ENCODE data around the gene B3GLCT. TPM values are rescaled to one million over a fixed set of nuclear protein-coding genes. Genes with fewer than 3 reads are reported as not detected.
"Not testable (repeated sequence)": the region's sequence is repeated elsewhere in the genome, so short reads cannot be mapped to it uniquely, and the experiment has no call there.

The B3GLCT gene
- total and polyA plus RNA-seq, 10 donors: 2.0 to 9.2 (median 5.5) TPM

- H3K27ac ChIP-seq: no peak overlapping the region
- no peak for TF ChIP-seq POLR2AphosphoS5 (IDR thresholded peaks at IDR 0.05)
- TF ChIP-seq POLR2A (IDR thresholded peaks at IDR 0.05): no peak
- no peak for TF ChIP-seq CTCF (IDR thresholded peaks at IDR 0.05 in 8 of 11, conservative IDR thresholded peaks at IDR 0.05 in 3 of 11)
- WGBS, 5 donors: 91 to 98% (median 94%) methylated on average over 4 of the region's 4 CpGs
- no peak overlapping the region for H3K4me3 ChIP-seq
- H3K9me3 ChIP-seq: peaks cover 0 to 5% (median 0%) of the 10 kb centered on the region in 8 donors
- intact Hi-C loops (cut with DNase I; ENCODE audit: low total_unique reads): no loop called here
- no peak for DNase-seq
- peaks cover 0 to 34% (median 5%) of the 10 kb centered on the region in 6 donors for H3K36me3 ChIP-seq
- no peaks in the 10 kb centered on the region for H3K4me1 ChIP-seq
- no peaks in the 10 kb centered on the region for H3K27me3 ChIP-seq (replicated peaks in 1 of 7)
These were observed 131.3 kb downstream of the B3GLCT start for GRCh38 chr13:31331068-31331467.

GRCh38 chr13:31334547-31334946 lies 134.8 kb downstream of the B3GLCT start:
- Histone ChIP-seq H3K27ac (no peak overlapping the region), H3K4me1 (no peaks in the 10 kb centered on the region), H3K9me3 (peaks cover 0 to 27% (median 5%) of the 10 kb centered on the region in 8 donors), H3K36me3 (peaks cover 0 to 17% (median 1%) of the 10 kb centered on the region in 6 donors), H3K27me3 (replicated peaks in 1 of 7) (no peaks in the 10 kb centered on the region), H3K4me3 (no peak overlapping the region)
- DNase-seq: no peak
- intact Hi-C loops (cut with DNase I; ENCODE audit: low total_unique reads): no loop called here
- TF ChIP-seq CTCF (IDR thresholded peaks at IDR 0.05 in 8 of 11, conservative IDR thresholded peaks at IDR 0.05 in 3 of 11): no peak
- no peak for TF ChIP-seq POLR2A (IDR thresholded peaks at IDR 0.05)
- no peak for TF ChIP-seq POLR2AphosphoS5 (IDR thresholded peaks at IDR 0.05)
- WGBS, 5 donors: 86 to 97% (median 90%) methylated on average over 1 of the region's 1 CpG

DNA sequence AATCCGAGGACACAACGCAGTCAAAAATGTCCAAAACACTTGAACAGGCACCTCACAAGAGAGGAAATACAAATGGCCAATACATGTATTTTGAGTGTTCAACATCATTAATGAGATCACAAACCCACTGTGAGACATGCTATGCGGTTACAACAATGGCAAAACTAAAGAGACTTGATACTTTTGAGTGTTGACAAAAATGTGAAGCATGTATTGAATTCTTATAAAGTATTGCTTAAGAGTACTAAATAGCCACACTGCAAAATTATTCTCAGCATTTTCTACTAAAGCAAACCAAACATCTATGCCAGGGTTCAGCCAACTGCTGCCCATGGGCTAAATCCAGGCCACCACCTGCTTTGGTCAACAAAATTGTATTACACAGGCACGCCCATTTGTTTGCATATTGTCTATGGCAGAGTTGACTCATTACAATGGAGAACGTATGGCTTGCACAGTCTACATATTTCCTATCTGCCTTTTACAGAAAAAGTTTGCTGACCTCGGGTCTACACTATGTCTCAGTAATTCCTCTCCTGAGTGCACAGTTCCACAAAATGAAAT lies 135.3 kb downstream of the B3GLCT start:
- no peaks in the 10 kb centered on the region for H3K4me1 ChIP-seq
- WGBS, 5 donors: 87 to 91% (median 88%) methylated on average over 6 of the region's 6 CpGs
- DNase-seq: no peak
- H3K27me3 ChIP-seq (replicated peaks in 1 of 7): no peaks in the 10 kb centered on the region
- H3K27ac ChIP-seq: no peak overlapping the region
- H3K9me3 ChIP-seq: peaks cover 0 to 32% (median 8%) of the 10 kb centered on the region in 8 donors
- TF ChIP-seq CTCF (IDR thresholded peaks at IDR 0.05 in 8 of 11, conservative IDR thresholded peaks at IDR 0.05 in 3 of 11): no peak
- no peak for TF ChIP-seq POLR2A (IDR thresholded peaks at IDR 0.05)
- no peak for TF ChIP-seq POLR2AphosphoS5 (IDR thresholded peaks at IDR 0.05)
- H3K4me3 ChIP-seq: no peak overlapping the region
- H3K36me3 ChIP-seq: peaks cover 0 to 11% (median 0%) of the 10 kb centered on the region in 6 donors
- intact Hi-C loops (cut with DNase I; ENCODE audit: low total_unique reads): no loop called here

GRCh38 chr13:31339616-31340015 lies 139.8 kb downstream of the B3GLCT start:
- WGBS, 5 donors: 86 to 92% (median 90%) methylated on average over 15 to 22 of the region's 22 CpGs; no CpG with 5 or more reads in 1 of the 5 donors
- H3K27me3 ChIP-seq (replicated peaks in 1 of 7); H3K4me1 ChIP-seq; H3K36me3 ChIP-seq; intact Hi-C loops (cut with DNase I; ENCODE audit: low total_unique reads); DNase-seq; H3K4me3 ChIP-seq; H3K27ac ChIP-seq: not testable (repeated sequence)
- H3K9me3 ChIP-seq: peaks cover 0 to 47% (median 21%) of the 10 kb centered on the region in 8 donors

GRCh38 chr13:31340848-31341247 lies 141.1 kb downstream of the B3GLCT start:
- H3K36me3 ChIP-seq; H3K27ac ChIP-seq; H3K27me3 ChIP-seq (replicated peaks in 1 of 7); intact Hi-C loops (cut with DNase I; ENCODE audit: low total_unique reads); H3K4me3 ChIP-seq; DNase-seq; H3K4me1 ChIP-seq: not testable (repeated sequence)
- H3K9me3 ChIP-seq: peaks cover 0 to 44% (median 21%) of the 10 kb centered on the region in 8 donors
- WGBS, 5 donors: 83 to 90% (median 86%) methylated on average over 12 of the region's 12 CpGs

Measured in spleen (tissue), 11 donors.